Erythroblast (primary cell): ENCODE measurements around the gene FSD1.

ENCODE experiments used
- GATA1 ChIP-seq: IDR thresholded peaks from 2 replicates; pipeline ENCODE4 v1.6.1; 2011; ENCODE audit warnings: low read depth, mild to moderate bottlenecking, control low read depth, low read length, moderate library complexity
- POLR2A ChIP-seq: IDR thresholded peaks from 2 replicates; pipeline ENCODE4 v1.6.1; 2011; ENCODE audit warnings: mild to moderate bottlenecking, low read length

DNA sequence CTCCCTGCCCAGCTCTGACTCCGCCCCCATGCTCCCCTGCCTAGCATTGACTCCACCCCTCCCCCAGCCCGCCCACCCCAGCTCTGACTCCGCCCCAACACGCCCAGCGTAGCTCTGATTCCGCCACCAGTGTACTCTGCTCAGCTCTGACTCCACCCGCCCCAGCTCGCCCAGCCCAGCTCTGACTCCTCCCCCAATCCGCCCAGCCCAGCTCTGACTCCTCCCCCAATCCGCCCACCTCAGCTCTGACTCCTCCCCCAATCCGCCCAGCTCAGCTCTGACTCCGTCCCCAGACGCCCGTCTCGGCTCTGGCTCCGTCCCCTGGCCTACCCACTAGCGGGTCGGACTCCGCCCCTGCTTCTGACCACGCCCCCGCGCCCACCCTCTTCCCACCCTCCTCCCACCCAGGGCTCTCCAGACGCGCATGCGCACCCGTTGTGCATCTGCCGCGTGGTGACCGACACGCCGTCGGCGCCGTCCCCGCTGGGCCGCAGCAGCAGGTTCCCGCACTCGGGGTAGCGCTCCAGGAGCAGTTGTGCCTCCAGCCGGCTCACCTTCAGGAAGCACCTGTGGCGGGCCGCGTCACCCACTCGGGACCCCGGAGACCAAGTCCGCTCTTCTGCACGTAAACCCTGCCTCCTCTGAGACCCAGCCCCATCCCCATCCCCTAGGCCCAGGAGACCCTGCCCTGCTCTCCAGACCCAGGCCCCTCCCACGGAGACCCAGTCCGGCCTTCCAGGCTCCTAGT lies 24.0 kb downstream of the FSD1 start:
- peak; percentile 40 for TF ChIP-seq POLR2A
- no peak for TF ChIP-seq GATA1
